Erythroblast (primary cell): ENCODE measurements around the gene RALGDS.

ENCODE experiments used
- GATA1 ChIP-seq: IDR thresholded peaks from 2 replicates; pipeline ENCODE4 v1.6.1; 2011; ENCODE audit warnings: low read depth, mild to moderate bottlenecking, control low read depth, low read length, moderate library complexity
- POLR2A ChIP-seq: IDR thresholded peaks from 2 replicates; pipeline ENCODE4 v1.6.1; 2011; ENCODE audit warnings: mild to moderate bottlenecking, low read length

- no peak for TF ChIP-seq POLR2A
- no peak for TF ChIP-seq GATA1
Observed at GRCh38 chr9:133124907-133125275, 3.9 kb upstream of the RALGDS start.
